Activated T-cell treated with anti-CD3 and anti-CD28 coated beads, Interleukin-2, amount 50 U/mL, for 72 hours (primary cell): Measurements from ENCODE around the gene PIP5K1C. TPM values are rescaled to one million over a fixed set of nuclear protein-coding genes. Genes with fewer than 3 reads are reported as not detected.
A peak's percentile ranks its signal among the peaks of the same experiment; 100 is the strongest.

Experiments
- ATAC-seq, 2 donors: fragments of 150-1000 bp; cut with Tn5 transposase; replicated peaks in 1 of 2; 2 replicates each; pipeline ENCODE4 v1.10.0; 2021; ENCODE audit warnings: moderate library complexity in 2 of 2, mild to moderate bottlenecking in 1 of 2
- DNase-seq, 2 donors: peaks; one replicate each; pipeline ENCODE4 v3.0.0; 2021 to 2022; ENCODE audit warnings: mixed read lengths in 1 of 2
- H3K27ac Mint-ChIP-seq: one replicate; pipeline ENCODE4 v1.8.0; 2022; ENCODE audit warnings: mild to moderate bottlenecking, moderate library complexity, mixed read lengths
- H3K27me3 Mint-ChIP-seq: one replicate; pipeline ENCODE4 v1.8.0; 2022; ENCODE audit warnings: low read depth, mixed read lengths
- H3K36me3 Mint-ChIP-seq, 2 donors: one replicate each; pipeline ENCODE4 v1.8.0; 2022; ENCODE audit warnings: mixed read lengths in 2 of 2, mild to moderate bottlenecking in 1 of 2; ENCODE audit not compliant: insufficient read depth in 2 of 2
- H3K4me1 Mint-ChIP-seq: one replicate; pipeline ENCODE4 v1.8.0; 2022; ENCODE audit warnings: low read depth, mixed read lengths
- H3K4me3 Mint-ChIP-seq, 2 donors: one replicate each; pipeline ENCODE4 v1.8.0; 2022; ENCODE audit warnings: mild to moderate bottlenecking in 2 of 2, mixed read lengths in 2 of 2, moderate library complexity in 2 of 2
- H3K9me3 Mint-ChIP-seq, 2 donors: one replicate each; pipeline ENCODE4 v1.8.0; 2022; ENCODE audit warnings: mixed read lengths in 2 of 2
- total RNA-seq, 2 donors: library from RNA; stranded (reverse); gene quantifications; one replicate each; pipeline ENCODE4 v1.2.3, GENCODE V29; 2022

Gene PIP5K1C
- 10 to 100 TPM; 16.0 to 21.0 TPM for total RNA-seq

DNA sequence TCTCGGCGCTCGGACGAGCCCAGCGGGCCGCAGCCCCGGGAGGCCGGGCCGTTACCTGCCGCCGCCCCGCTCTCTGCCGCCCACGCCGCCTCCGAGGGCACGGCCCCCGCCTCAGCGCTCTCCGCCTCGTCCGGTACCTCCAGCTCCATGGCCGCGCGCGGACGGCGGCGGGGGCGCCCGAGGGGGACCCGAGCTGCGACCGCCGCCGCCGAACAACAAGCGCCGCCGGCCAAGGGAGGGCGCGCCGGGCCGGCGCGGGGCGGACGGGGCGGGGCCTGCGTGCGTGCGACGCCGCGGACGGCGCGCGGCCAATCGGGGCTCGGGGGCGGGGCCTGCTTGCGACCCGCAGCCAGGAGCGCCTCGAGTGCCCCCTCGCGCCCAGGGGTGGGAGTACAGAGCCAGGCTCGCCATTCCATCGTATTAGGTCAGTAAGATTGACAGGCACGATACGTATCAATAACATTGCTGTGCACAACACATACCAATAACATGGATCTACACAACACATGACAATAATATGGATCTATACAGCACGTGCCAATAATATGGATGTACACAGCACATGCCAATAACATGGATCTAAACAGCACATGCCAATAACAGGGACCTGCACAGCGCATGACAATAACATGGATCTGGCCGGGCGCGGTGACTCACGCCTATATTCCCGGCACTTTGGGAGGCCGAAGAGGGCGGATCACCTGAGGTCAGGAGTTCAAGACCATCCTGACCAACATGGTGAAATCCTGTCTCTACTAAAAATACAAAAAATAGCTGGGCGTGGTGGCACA is at the start of gene PIP5K1C:
TSS of gene PIP5K1C (minus strand) at position 227 of the 791 bp plus-strand sequence. CDS start at position 149, 78 bp downstream.
- DNase-seq (peak; percentile 93 to 98), ATAC-seq (peak; percentile 94 to 96)
- H3K4me1 Mint-ChIP-seq = peaks cover 26% of the 10 kb centered on the region
- no peaks in the 10 kb centered on the region for H3K9me3 Mint-ChIP-seq
- no peaks in the 10 kb centered on the region for H3K36me3 Mint-ChIP-seq
- H3K27me3 Mint-ChIP-seq = no peaks in the 10 kb centered on the region
- peak within 1 kb of the TSS; percentile 91 to 96 for H3K4me3 Mint-ChIP-seq
- H3K27ac Mint-ChIP-seq = peak within 1 kb of the TSS; percentile 33

- H3K36me3 Mint-ChIP-seq = peaks cover 0 to 12% of the 10 kb centered on the region in 2 donors
- DNase-seq (no peak), ATAC-seq (no peak)
- no peak overlapping the region for H3K4me3 Mint-ChIP-seq
- H3K27me3 Mint-ChIP-seq = no peaks in the 10 kb centered on the region
- no peaks in the 10 kb centered on the region for H3K9me3 Mint-ChIP-seq
- H3K4me1 Mint-ChIP-seq = no peaks in the 10 kb centered on the region
- H3K27ac Mint-ChIP-seq = no peak overlapping the region
Measured at GRCh38 chr19:3748965-3749364, 48.7 kb upstream of the PIP5K1C start.

DNA sequence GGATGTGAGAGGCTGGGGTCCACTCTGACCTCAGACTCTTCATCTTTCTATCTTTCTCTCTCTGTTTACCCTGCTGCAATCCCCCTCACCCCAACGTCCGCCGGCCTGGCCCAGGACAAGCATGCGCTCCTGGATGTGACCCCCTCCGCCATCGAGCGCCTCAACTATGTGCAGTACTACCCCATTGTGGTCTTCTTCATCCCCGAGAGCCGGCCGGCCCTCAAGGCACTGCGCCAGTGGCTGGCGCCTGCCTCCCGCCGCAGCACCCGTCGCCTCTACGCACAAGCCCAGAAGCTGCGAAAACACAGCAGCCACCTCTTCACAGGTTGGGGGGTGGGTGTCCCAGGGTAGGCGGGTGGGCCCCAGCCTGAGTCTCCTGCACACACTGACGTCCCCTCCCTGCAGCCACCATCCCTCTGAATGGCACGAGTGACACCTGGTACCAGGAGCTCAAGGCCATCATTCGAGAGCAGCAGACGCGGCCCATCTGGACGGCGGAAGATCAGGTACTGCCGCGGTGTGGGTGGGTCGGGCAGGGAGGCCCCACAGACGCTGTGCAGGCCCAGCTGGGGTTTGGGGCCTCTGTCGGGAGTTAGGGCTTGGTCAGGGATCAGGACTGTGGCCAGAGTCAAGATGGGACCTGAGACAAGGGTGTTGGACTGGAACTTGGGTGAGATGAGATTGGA is 46.2 kb upstream of the PIP5K1C start:
- Mint-ChIP-seq H3K4me1 (no peaks in the 10 kb centered on the region), H3K4me3 (no peak overlapping the region), H3K36me3 (peaks cover 0 to 12% of the 10 kb centered on the region in 2 donors), H3K27ac (no peak overlapping the region), H3K27me3 (no peaks in the 10 kb centered on the region), H3K9me3 (no peaks in the 10 kb centered on the region)
- ATAC-seq = no peak
- no peak for DNase-seq

DNA sequence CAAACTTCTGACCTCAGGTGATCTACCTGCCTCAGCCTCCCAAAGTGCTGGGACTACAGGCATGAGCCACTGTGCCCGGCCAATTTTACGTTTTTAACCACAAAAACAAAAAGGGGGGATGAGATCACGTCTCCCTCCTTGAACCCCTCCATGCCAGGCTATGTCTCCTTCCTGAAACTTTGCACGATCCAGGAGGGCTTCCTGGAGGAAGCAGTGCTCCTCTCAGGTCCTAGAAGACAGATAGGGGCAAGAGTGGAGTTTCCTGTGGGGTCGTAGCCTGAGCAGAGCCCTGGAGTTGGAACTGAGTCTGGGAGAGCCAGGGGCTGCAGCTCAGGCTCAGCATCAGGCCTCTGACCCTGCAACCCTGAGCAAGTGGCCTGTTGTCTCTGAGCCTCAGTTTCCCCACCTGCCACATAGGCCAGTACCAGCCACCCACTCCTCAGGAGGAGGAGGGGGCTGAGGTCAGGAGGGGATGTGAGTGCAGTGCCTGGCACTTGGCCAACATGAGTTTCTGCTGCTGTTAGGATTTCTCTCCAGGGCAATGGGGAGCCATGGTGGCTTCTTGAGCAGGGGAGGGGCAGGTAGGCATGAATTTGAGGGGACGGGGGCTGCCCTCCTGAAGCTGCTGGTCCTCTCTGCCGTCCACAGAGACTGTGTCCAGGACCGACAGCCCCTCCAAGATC is 45.2 kb upstream of the PIP5K1C start:
- ATAC-seq = no peak
- H3K4me1 Mint-ChIP-seq = no peaks in the 10 kb centered on the region
- H3K9me3 Mint-ChIP-seq = no peaks in the 10 kb centered on the region

GRCh38 chr19:3743486-3743885 is 43.2 kb upstream of the PIP5K1C start:
- Mint-ChIP-seq H3K36me3 (no peaks in the 10 kb centered on the region), H3K27ac (no peak overlapping the region), H3K27me3 (no peaks in the 10 kb centered on the region), H3K9me3 (no peaks in the 10 kb centered on the region), H3K4me1 (peaks cover 6% of the 10 kb centered on the region), H3K4me3 (no peak overlapping the region)
- DNase-seq (no peak), ATAC-seq (no peak)

More for the DNA sequence above, 45.2 kb upstream of the PIP5K1C start:
- Mint-ChIP-seq H3K36me3 (peaks cover 0 to 9% of the 10 kb centered on the region in 2 donors), H3K4me3 (no peak overlapping the region), H3K27ac (no peak overlapping the region), H3K27me3 (no peaks in the 10 kb centered on the region)
- no peak for DNase-seq

DNA sequence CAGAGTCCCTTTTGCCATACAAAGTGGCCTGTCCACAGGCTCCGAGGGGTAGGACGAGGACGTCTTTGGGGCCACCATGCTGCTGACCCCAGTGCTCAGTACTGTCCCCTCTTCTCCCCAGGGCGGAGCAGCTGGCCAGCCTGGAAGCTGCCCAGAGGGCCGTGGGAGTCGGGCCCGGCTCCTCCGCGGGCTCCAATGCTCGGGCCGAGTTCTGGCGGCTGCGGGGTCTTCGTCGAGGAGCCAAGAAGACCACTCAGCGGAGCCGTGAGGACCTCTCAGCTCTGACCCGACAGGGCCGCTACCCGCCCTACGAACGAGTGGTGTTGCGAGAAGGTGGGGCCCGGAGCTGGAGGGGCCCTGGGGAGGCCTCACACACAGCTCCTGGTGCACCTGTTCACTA is 40.2 kb upstream of the PIP5K1C start:
- ATAC-seq (no peak), DNase-seq (no peak)
- Mint-ChIP-seq H3K36me3 (no peaks in the 10 kb centered on the region), H3K4me1 (peaks cover 6% of the 10 kb centered on the region), H3K27ac (no peak overlapping the region), H3K27me3 (no peaks in the 10 kb centered on the region), H3K4me3 (no peak overlapping the region), H3K9me3 (no peaks in the 10 kb centered on the region)

DNA sequence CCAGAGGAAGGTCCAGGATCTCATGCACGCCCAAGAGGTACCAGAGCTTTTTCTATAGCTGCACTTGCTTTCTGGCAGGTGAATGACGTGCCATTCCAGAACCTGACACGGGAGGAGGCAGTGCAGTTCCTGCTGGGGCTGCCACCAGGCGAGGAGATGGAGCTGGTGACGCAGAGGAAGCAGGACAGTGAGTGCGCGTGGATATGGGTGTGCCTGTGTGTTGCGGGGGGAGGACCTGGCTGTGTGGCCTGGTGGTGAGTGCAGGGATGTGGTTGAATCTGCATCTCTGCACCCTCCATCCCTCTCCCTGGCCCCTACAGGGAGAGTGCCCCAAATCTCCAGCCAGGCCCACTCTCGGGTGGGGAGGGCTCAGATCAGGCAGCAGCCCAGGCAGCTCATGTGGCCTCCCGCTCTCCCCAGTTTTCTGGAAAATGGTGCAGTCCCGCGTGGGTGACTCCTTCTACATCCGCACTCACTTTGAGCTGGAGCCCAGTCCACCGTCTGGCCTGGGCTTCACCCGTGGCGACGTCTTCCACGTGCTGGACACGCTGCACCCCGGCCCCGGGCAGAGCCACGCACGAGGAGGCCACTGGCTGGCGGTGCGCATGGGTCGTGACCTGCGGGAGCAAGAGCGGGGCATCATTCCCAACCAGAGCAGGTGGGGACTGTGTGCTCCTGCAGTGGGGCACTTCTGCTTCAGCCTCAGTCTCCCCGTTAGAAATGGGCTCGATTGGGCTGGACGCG is 38.4 kb upstream of the PIP5K1C start:
- H3K27me3 Mint-ChIP-seq = no peaks in the 10 kb centered on the region
- H3K36me3 Mint-ChIP-seq = no peaks in the 10 kb centered on the region
- H3K27ac Mint-ChIP-seq = no peak overlapping the region
- no peak overlapping the region for H3K4me3 Mint-ChIP-seq
- no peaks in the 10 kb centered on the region for H3K9me3 Mint-ChIP-seq
- DNase-seq = no peak
- peaks cover 6% of the 10 kb centered on the region for H3K4me1 Mint-ChIP-seq
- no peak for ATAC-seq

DNA sequence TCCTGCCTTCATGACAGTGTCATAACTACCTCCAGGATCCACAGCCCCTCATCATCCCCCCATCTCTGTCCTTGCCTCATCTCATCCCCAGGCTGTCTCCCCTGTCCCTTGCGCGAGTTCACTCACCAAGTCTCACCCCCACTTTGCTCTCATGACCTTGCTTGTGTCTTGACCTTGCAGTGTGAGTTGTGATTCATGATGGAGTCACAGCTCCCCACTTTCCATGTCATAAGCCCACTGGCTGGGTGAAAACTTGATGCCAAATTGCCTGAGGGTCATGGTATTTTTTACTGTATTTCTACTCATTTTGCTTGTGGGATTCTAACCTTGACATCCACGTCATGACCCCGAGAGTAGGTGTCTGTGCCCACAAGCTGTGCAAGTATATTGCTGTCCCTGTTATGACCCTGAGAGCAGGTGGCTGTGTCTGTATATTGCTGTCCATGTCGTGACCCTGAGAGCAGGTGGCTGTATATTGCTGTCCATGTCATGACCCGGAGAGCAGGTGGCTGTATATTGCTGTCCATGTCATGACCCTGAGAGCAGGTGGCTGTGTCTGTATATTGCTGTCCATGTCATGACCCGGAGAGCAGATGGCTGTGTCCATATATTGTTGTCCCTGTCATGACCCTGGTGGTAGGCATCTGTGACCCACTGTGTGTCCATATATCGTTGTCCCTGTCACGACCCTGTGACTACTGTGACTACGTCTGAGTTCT is 37.4 kb upstream of the PIP5K1C start:
- ATAC-seq = no peak
- Mint-ChIP-seq H3K4me1 (peaks cover 6% of the 10 kb centered on the region), H3K36me3 (no peaks in the 10 kb centered on the region), H3K9me3 (no peaks in the 10 kb centered on the region), H3K27ac (no peak overlapping the region), H3K27me3 (no peaks in the 10 kb centered on the region), H3K4me3 (no peak overlapping the region)
- no peak for DNase-seq

DNA sequence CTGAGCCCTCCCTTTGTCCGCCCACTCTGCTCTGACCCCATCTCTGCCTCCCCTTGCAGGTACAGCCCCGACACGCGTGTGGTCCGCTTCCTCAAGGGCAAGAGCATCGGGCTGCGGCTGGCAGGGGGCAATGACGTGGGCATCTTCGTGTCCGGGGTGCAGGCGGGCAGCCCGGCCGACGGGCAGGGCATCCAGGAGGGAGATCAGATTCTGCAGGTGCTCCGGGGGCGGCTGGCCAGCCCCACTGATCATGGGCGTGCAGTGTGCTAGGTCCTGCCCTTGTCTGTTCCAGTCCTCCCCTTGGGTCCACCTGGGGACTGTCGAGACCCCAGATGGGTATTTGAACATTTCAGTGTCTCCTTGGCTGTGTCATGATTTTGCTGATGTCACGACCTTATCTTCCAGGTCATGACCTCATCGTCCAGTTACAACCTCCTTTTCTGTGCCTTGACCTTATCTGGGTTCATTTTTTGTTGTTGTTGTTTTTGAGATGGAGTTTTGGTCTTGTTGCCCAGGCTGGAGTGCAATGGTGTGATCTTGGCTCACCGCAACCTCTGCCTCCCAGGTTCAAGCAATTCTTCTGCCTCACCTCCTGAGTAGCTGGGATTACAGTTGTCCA is 35.9 kb upstream of the PIP5K1C start:
- Mint-ChIP-seq H3K4me1 (peaks cover 6% of the 10 kb centered on the region), H3K36me3 (no peaks in the 10 kb centered on the region), H3K27me3 (no peaks in the 10 kb centered on the region), H3K4me3 (no peak overlapping the region), H3K27ac (no peak overlapping the region), H3K9me3 (no peaks in the 10 kb centered on the region)
- DNase-seq (no peak), ATAC-seq (no peak)

DNA sequence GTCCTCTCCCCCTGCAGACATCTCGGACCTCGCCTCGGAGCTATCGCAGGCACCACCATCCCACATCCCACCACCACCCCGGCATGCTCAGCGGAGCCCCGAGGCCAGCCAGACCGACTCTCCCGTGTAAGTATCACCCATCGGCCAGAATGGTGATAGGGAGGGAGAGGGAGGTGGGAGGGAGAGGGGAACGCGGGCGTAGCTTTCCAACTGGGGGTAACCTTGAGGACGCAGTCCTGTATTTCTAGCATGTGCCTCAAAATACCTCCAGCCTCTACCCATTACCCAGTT is 34.0 kb upstream of the PIP5K1C start:
- no peaks in the 10 kb centered on the region for H3K27me3 Mint-ChIP-seq
- no peak overlapping the region for H3K4me3 Mint-ChIP-seq
- H3K27ac Mint-ChIP-seq = no peak overlapping the region

GRCh38 chr19:3733549-3734309 is 33.5 kb upstream of the PIP5K1C start:
- no peaks in the 10 kb centered on the region for H3K27me3 Mint-ChIP-seq
- no peaks in the 10 kb centered on the region for H3K9me3 Mint-ChIP-seq
- no peak for DNase-seq
- ATAC-seq = no peak
- H3K36me3 Mint-ChIP-seq = no peaks in the 10 kb centered on the region
- H3K4me1 Mint-ChIP-seq = peaks cover under 1% of the 10 kb centered on the region
- no peak overlapping the region for H3K27ac Mint-ChIP-seq
- no peak overlapping the region for H3K4me3 Mint-ChIP-seq

More for the DNA sequence above, 34.0 kb upstream of the PIP5K1C start:
- DNase-seq (no peak), ATAC-seq (no peak)
- no peaks in the 10 kb centered on the region for H3K4me1 Mint-ChIP-seq
- no peaks in the 10 kb centered on the region for H3K36me3 Mint-ChIP-seq
- H3K9me3 Mint-ChIP-seq = no peaks in the 10 kb centered on the region

- Mint-ChIP-seq H3K9me3 (no peaks in the 10 kb centered on the region), H3K27me3 (no peaks in the 10 kb centered on the region), H3K4me3 (no peak overlapping the region), H3K27ac (no peak overlapping the region), H3K36me3 (no peaks in the 10 kb centered on the region), H3K4me1 (peaks cover 4% of the 10 kb centered on the region)
- DNase-seq (no peak), ATAC-seq (no peak)
Measured at GRCh38 chr19:3732108-3732507, 31.8 kb upstream of the PIP5K1C start.
